ENCODE measurements around the gene C19orf47.
"Not testable (repeated sequence)": the region's sequence is repeated elsewhere in the genome, so short reads cannot be mapped to it uniquely, and the experiment has no call there.

Gene C19orf47

GRCh38 chr19:40337594-40337993 is 10.6 kb downstream of the C19orf47 start:
- no peaks in the 10 kb centered on the region for H3K27me3 ChIP-seq
- no peak for DNase-seq
- H3K4me1 ChIP-seq: no peaks in the 10 kb centered on the region
- no peak for TF ChIP-seq CTCF (IDR thresholded peaks at IDR 0.05; ENCODE audit: low read depth, low read length)
- H3K36me3 ChIP-seq: peaks cover 24% of the 10 kb centered on the region
- no peaks in the 10 kb centered on the region for H3K9me3 ChIP-seq
- no peak overlapping the region for H3K4me3 ChIP-seq (ENCODE audit: low read depth, low read length)

GRCh38 chr19:40337107-40337506 is 11.1 kb downstream of the C19orf47 start:
- H3K9me3 ChIP-seq: no peaks in the 10 kb centered on the region
- no peak for DNase-seq
- TF ChIP-seq CTCF (IDR thresholded peaks at IDR 0.05; ENCODE audit: low read depth, low read length): no peak

GRCh38 chr19:40336601-40336900 is 11.6 kb downstream of the C19orf47 start:
- no peak for TF ChIP-seq CTCF (IDR thresholded peaks at IDR 0.05; ENCODE audit: low read depth, low read length)
- no peak for DNase-seq
- H3K9me3 ChIP-seq: no peaks in the 10 kb centered on the region
- no peak overlapping the region for H3K4me3 ChIP-seq (ENCODE audit: low read depth, low read length)
- H3K27me3 ChIP-seq: no peaks in the 10 kb centered on the region
- H3K4me1 ChIP-seq: no peaks in the 10 kb centered on the region
- peaks cover 30% of the 10 kb centered on the region for H3K36me3 ChIP-seq

More at GRCh38 chr19:40337107-40337506, 11.1 kb downstream of the C19orf47 start:
- H3K27me3 ChIP-seq: no peaks in the 10 kb centered on the region
- no peaks in the 10 kb centered on the region for H3K4me1 ChIP-seq
- peaks cover 29% of the 10 kb centered on the region for H3K36me3 ChIP-seq
- H3K4me3 ChIP-seq (ENCODE audit: low read depth, low read length): no peak overlapping the region

GRCh38 chr19:40335855-40336600 is 12.2 kb downstream of the C19orf47 start:
- Histone ChIP-seq H3K36me3 (peaks cover 33% of the 10 kb centered on the region), H3K27me3 (no peaks in the 10 kb centered on the region), H3K9me3 (no peaks in the 10 kb centered on the region), H3K4me3 (ENCODE audit: low read depth, low read length) (no peak overlapping the region), H3K4me1 (no peaks in the 10 kb centered on the region)
- no peak for TF ChIP-seq CTCF (IDR thresholded peaks at IDR 0.05; ENCODE audit: low read depth, low read length)
- no peak for DNase-seq

- no peak for TF ChIP-seq CTCF (IDR thresholded peaks at IDR 0.05; ENCODE audit: low read depth, low read length)
- H3K9me3 ChIP-seq: no peaks in the 10 kb centered on the region
- peaks cover 37% of the 10 kb centered on the region for H3K36me3 ChIP-seq
- no peaks in the 10 kb centered on the region for H3K27me3 ChIP-seq
- DNase-seq: no peak
- H3K4me3 ChIP-seq (ENCODE audit: low read depth, low read length): no peak overlapping the region
- H3K4me1 ChIP-seq: no peaks in the 10 kb centered on the region
Measured at GRCh38 chr19:40335101-40335500, 13.1 kb downstream of the C19orf47 start.

- not testable (repeated sequence) for H3K4me1 ChIP-seq; H3K4me3 ChIP-seq (ENCODE audit: low read depth, low read length); DNase-seq; H3K27me3 ChIP-seq; H3K9me3 ChIP-seq
- H3K36me3 ChIP-seq: peaks cover 44% of the 10 kb centered on the region
Measured at GRCh38 chr19:40333083-40333482, 15.1 kb downstream of the C19orf47 start.

Data from BE2C (cell line).